Measurements from ENCODE around the gene HELZ2.
"Not testable (repeated sequence)": the region's sequence is repeated elsewhere in the genome, so short reads cannot be mapped to it uniquely, and the experiment has no call there.

HELZ2 gene

DNA sequence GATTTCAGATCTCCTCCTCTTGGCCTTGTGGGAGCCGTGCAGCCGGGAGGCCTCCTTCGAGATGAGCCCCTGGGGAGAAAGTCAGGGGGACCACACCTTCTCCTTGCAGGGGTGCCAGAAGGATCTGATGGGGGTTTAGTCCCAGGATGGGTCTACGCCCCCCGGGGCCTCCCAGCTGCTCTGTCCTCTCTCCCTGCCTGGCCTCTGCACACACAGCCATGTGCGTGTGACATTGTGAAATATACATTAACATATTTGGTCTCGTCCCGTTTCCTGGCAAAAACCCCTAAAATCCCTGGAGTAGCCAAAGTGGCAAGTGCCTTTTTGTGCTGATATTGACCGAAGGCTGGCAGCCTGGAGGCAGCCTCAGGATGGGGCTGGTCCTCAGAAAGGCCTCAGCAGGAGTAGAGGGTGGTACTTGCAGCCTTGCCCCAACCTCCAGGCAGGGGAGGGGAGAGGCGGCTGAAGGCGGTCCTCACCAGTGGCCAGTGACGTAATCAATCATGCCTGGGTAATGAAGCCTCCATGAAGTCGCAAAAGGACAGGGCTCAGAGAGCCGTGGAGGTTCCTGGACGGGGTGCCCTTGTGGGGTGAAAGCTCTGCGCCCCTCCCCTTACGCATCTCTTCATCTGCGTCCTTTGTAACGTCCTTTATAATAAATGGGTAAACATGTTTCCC, 5.1 kb upstream of the HELZ2 start:
- DNase-seq = no peak

DNA sequence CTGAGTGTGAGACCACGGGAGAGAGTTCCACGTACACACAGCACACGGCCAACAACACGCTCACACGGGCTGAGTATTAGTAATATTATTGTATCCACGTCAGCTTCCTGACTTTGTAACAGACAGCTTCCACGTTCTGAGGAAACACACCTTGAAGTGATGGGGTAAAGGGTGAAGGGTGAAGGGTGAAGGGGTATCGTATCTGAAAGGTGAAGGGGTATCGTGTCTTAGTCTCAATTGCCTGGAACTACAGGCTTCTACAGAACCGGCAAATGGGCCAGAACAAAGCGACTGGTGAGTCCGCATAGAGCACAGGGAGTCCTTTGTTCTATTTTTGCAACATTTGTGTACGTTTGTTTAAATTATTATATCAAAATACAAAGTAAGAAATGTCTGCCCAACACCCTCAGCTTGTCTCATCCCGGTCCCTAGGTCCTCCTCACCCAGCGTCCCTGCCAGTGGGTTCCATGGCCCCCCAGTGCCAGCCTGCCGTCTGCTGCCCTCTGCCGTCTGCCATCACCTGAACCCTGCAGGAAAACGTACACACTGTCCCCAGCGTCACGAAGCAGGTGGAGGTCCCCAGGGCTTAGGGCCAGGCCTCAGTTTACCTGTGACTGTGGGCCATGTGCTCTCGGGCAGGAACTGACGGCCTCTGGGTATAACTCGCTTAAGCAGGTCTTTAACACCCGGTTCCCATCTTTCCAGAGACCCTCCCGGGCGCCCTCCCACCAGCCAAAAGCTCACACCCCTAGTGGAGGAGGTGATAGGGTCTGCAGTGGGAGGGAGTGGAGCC, 4.4 kb upstream of the HELZ2 start:
- no peak for DNase-seq

DNA sequence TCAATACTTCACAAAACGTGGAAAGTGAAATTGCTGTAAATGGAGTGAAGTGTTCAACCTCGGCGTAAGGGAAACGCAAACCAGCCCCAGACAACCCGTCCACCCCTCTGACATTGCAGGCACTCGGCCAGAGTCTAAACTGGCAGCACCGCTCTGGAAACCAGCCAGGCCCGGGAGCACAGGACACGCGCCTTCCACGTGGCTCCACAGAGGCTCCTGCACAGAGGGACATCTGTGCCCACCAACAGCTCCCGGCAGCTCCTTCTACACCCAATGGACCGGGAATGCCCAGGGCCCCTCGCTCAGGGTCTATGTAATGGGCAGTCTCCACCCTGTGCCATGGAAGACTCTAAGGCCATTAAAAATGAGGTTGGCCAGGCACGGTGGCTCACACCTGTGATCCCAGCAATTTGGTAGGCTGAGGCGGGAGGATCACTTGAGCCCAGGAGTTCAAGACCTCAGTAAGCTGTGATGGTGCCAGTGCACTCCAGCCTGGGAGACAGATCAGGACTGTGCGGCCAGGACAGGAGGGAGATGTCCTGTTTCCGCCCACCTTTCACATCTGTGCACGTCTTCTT, 3.4 kb upstream of the HELZ2 start:
- no peak for DNase-seq

DNA sequence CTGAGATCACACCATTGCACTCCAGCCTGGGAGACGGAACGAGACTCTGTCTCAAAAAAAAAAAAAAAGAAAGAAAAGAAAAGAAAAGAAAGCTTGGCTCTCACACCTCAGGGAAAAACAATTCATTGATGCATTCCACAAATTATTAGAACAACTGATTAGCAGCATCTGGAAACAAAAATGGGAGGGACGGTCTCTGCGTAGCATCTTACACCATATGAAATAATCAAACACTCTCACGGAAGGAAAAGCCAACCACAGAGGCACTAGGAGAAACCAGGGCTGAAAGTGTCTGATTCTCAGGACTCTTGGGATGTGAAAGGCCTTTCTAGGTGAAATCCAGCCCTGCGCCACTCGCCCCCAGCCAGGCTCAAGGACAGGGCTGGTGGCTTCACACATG, 2.3 kb upstream of the HELZ2 start:
- no peak for DNase-seq

DNA sequence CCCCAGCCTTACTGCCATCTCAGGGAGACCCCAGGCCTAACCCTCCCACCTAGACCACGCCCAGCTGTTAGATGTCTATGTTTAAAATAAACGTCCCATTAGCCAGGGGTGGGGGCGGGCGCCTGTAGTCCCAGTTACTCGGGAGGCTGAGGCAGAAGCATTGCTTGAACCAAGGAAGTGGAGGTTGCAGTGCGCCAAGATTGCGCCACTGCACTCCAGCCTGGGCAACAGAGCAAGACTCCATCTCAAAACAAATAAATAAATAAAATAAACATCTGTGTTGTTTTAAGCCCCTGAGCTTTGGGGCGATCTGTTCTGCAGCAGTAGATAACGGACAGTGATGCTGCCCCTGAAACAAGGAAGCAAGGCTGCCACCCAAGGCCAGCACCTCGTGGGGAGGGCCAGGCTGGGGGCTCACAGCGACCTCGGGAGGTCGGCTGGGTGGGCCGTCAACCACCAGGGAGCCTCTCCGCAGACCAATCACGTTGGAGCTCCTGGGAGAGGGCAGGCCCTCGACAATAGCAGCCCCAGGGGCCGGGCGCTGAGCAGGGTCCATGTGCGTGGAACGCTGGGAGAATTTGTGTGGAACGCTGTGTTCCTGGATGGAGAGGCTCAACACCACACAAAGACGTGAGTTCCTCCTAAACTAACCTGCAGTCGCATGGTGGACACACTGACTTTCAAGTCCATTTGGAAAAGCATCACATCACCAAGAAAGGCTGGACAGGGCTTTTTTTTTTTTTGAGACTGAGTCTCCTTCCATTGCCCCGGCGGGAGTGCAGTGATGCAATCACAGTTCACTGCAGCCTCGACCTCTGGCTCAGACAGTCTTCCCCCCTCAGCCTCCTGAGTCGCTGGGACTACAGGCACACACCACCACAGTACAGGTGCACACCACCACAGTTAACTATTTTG, 1.0 kb upstream of the HELZ2 start:
- DNase-seq = no peak

DNA sequence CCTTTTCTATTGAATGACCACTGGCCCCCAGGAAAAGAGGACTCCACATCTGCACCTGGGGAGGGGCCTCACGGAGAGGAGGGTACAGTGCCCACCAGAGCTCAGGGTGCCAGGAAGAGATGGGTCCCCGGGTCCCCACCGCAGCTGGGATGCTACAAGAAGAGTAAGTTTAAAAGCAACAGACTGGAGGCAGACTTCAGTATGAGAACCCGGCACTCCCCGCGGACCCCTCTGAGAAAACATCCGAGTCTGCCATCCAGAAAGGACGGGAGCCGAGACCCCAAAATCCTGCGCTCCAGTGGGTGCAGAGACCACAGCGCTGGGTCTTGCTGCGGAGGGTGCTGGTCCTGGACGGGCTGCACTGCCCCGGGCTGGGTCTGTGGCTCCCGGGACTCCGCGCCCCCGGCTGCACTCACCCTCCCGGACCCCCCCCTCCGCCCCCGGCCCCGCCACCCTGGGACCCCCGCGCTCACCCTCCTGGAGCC, 350 bp downstream of the HELZ2 start:
- no peak for DNase-seq

DNA sequence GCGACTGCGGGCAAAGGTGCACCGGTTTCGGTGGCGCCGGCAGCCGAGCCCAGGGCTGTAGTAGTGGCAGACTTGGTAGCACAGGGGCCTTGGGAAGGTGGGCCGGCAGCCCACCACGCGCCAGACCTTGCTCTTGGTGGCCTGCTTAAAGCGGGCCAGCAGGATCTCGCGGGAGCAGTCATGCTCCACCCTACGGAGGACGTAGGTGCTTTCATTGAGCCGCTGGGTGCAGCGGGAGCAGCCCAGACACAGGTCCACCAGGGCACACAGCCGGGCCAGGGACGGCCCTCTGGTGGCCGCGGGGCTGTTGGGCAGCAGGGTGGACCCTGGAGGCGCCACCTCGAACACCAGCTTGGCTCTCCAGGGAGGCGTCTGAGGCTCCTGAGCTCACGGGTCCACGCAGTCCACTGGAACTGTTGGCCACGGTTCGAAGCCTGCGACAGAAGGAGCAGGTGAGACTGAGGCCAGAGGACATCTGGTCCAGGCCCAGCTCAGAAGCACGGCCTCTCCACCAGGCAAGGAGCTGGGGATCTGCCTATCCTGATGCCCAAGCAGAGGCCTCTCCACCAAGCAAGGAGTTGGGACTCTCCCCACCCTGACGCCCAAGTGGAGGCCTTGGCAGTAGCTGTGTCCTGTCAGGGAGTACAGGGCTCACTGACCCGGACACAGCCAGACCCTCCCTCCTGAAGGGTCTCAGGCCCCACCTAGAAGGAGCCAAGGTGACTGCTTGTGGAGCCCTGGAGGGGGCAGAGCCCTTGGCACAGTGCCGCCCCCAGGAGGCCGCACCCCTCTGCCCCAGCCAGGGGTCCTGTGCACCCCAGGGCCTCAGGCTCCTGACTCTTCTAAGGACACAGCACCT, 1.0 kb downstream of the HELZ2 start:
- DNase-seq = no peak

DNA sequence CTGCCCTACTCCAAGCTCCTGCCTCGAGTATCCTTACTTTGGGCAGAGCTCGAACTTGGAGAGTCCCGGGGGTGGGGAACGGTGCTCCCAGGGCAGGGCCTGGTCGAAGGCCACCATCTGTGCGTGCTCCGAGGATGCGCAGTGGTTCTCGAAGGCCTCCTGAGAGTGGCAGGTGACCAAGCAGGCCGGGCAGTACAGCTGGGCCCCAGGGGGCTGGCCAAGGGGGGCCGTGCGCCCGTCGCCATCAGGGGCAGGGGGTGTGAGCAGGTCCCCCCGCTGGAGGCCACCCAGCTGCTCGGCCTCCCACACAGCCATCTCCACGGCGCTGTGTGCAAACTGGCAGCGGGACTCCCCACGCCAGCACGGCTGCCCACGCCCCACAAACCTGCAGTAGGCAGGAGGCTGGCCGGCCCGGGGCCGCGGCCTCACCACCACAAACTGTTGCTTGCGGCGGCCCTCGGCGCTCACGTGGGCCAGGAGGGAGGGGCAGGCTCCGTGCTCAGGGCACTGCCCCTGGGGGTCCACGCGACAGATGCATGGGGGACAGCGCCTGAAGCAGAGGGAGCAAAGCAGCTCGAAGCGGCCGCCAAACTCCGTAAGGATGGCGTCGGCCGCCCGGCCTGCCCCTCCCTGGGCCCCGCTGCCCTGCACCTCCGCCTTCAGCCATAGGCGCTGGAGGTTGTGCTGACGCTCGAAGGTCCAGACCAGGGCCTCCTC, 1.8 kb downstream of the HELZ2 start:
- DNase-seq = no peak

DNA sequence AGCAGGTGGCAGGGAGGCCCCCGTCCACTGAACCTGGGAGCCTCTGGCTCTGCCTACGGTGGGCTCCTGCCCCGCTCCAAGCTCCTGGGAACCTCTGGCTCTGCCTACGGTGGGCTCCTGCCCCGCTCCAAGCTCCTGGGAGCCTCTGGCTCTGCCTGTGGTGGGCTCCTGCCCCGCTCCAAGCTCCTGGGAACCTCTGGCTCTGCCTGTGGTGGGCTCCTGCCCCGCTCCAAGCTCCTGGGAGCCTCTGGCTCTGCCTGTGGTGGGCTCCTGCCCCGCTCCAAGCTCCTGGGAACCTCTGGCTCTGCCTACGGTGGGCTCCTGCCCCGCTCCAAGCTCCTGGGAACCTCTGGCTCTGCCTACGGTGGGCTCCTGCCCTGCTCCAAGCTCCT, 3.0 kb downstream of the HELZ2 start:
- not testable (repeated sequence) for DNase-seq

DNA sequence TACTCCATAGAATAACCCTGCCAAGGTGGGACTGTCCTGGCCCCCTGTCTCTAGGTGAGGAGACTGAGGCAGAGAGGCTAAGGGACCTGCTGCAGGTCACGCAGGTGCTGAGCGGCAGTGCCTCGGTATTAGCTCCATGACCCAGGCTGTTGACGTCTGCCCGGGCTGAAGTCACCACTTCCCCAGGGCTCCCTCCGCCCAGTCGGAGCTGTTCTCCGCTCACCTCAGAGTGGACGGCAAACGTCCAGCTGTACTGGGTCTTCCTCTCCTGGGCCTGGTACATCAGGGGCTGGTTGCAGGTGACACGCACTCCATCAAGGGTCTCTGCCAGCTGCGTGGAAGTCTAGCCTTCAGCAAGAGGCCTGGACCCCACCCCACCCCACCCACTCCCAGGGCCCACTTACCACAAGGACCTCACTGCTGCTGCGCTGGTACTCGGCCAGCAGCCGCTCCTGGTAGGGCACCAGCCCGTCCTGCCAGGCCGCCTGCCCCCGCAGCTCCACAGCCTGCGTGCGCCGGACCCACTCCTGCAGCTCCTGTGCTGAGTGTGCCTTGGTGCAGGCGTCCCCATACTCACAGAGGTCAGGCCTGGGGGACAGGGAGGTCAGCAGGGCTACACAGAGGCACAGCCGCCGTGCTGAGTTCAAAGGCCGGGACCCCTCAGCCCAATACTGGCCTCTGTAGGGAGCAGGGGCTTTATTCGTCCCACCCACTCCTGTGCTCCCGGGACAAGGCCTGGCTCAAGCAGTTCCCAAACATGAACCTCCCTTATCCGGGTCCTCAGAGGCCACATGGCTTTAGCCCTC, 3.6 kb downstream of the HELZ2 start:
- no peak for DNase-seq

DNA sequence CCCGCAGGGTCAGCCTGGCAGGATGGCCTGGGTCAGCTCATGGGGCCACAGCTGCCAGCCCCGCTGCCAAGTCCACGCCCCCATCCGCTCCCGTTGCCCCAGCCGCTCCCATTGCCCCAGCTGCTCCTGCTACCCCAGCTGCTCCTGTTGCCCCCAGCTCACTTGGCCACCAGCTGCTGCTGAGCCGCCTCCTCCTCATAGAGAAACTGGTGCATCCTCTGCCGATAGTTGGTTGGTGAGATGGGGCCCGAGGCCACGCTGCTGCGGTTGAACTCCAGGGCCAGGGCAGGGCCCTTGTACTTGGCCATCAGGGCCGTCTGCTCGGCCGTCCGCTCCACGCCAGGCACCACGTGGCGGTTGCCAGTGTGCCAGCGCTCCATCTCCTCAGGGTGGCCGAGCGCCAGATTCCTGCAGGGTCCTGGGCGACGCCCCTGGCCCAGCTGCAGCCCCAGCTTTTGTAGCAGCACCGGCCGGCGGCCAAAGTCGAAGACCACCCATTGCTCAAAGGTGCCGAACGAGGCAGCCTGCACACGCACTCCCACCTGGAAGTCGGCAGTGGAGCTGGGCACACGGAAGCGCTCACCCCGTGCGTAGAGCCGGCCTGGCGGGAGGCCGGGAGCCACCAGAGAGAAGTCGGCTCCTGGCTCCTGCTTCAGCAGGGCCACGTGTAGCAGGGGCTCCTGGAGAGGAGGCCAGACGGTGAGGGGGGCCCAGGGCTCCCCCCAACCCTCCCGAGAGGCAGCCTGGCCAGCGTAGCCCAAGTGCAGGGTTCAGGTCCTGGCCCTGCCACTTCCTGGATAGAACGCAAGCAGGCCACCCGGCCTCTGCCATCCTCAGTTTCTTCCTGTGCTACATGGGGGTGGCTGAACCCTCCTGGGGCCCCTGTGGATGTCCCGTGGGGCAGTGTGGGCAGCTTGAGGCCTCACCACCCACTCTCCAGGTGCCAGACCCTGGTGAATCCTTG, 4.8 kb downstream of the HELZ2 start:
- no peak for DNase-seq

DNA sequence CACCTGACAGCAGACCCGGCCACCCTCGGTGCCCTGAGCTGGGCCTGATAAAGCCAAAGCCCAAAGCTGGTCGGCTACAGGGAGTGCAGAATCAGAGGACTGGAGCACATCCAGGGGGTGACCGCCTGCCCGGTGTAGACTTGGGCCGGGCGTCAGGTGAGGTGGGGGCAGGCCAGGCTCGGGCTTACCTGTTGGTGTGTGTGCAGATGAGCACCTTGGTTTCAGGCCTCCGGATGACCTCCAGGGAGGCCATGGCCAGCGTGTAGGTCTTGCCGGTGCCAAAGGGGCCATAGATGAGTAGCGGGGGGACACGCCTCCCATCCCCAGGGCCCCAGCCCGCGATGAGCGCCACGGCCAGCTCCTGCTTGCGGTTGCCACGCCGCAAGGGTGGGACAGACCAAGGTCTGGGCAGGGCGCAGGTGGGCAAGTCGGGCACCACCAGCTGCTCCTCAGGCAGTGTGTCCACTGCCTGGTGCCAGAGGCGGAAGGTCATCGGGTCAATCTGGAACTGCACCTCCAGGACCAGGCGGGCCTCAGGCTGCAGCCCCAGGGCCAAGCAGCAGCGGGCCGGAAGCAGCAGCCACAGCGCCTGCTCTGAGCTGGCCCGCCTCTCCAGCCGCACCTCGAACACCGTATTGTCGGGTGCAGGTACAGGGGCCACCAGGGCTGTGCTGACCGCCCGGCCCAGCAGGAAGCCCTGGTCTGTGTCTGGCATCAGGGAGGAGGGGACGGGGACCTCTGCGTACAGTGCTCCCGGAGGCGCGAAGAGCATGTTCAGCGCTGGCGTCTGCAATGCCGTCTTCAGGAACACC, 5.7 kb downstream of the HELZ2 start:
- DNase-seq = no peak

DNA sequence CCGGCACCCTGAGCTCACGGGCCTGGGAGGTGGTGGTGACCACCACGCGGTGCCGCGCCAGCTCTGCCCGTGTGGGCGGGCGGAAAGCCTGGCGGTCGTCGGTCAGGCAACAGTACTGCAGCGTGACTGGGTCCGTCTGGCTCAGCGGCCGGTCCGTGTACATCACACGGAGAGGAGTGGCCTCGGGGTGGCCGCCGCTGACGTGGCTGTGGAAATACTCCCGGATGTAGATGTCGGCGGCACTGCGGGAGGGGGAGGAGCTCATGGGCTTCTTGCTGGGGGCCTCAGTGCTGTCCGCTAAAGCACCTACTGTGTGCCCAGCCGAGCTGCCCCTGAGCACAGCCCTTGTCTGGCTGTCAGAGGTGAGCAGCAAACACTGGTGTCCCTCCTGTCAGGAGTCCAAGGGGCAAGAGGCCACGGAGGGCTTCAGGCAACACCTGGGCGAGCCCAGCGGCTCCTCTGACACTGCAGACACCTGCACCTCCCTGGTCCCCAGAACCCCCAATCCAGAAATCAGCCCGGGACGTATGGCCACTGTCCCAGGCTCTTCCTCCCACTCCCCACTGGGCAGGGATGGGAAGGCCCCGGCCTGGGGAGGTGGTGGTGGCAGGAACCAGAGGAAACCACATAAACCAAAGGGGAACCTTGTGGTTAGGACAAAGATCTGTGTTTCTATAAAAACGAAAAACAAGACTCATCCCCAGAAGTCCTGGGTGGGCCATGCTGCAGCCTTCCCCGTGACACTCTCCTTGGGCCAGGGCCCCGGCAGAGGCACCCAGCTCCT, 6.5 kb downstream of the HELZ2 start:
- DNase-seq = no peak

DNA sequence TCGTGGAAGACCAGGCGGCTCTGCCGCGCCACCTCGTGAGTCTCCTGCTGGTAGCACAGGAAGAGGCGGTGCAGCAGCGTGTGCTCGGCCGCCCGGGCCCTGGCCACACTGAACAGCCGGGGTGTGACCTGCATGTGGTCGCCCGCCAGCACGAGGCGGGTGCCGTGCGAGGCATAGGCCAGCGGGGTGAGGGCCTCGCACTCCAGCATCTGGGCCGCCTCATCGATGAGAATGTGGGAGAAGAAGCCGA, 7.0 kb downstream of the HELZ2 start:
- DNase-seq = no peak

DNA sequence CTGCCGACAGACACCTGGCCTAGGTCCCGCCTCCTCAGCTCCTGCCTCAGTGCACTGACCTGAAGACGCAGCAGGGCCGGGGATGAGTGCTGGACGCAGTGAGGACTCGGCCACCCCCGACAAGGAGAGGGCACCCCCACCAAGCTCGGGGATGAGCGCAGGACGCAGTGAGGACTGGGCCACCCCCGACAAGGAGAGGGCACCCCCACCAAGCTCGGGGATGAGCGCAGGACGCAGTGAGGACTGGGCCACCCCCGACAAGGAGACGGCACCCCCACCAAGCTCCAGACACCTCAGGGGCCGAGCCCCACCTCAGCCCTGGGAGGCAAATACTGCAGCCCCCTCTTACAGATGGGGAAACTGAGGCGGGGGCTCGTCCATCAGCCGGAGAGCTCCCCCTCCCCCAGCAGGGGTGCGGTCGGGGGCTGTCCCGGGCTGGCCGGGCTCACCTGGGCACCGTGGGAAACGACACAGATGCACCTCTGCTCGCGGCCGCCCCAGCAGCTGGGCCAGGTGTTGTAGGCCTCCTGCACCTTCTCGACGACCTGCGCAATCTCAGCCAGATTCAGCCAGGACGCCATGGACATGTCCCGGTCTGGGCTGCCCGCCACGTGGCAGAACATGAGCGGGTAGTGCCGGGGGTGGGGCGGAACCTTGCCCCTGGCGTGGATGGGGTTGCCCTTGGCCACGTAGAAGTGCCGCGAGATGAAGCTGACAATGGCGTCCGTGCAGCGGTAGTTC, 7.5 kb downstream of the HELZ2 start:
- DNase-seq = no peak

DNA sequence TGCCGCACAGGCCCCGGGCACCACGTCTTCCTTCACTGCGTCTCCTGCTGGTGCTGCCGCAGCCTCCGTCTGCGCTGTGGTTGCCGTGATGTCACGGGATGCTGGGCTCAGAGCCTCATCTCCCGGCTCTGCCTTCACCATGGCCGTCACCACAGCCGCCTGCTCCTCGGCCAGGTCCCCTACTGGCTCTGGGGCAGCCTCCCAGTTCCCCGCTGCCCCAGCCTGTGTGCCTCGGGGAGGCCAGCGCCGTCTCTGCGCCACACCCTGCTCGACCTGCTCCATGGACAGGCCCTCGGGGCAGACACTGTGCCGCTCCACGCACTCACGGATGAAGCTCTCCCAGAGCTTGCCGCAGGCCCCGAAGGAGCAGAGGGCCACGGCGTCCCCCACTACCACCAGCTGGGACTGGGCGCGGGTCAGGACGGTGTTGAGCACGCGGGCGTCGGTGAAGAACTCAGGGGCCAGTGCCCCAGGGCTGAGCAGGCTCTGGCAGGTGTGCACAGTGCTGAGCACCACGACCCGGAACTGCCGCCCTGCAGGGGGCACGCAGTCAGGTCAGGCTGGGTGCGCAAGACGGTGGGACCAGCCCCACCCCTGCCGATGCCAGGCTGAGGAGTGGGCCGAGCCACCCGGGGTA, 8.2 kb downstream of the HELZ2 start:
- no peak for DNase-seq
